ENCODE data around the gene GNB1.

GNB1 gene

DNA sequence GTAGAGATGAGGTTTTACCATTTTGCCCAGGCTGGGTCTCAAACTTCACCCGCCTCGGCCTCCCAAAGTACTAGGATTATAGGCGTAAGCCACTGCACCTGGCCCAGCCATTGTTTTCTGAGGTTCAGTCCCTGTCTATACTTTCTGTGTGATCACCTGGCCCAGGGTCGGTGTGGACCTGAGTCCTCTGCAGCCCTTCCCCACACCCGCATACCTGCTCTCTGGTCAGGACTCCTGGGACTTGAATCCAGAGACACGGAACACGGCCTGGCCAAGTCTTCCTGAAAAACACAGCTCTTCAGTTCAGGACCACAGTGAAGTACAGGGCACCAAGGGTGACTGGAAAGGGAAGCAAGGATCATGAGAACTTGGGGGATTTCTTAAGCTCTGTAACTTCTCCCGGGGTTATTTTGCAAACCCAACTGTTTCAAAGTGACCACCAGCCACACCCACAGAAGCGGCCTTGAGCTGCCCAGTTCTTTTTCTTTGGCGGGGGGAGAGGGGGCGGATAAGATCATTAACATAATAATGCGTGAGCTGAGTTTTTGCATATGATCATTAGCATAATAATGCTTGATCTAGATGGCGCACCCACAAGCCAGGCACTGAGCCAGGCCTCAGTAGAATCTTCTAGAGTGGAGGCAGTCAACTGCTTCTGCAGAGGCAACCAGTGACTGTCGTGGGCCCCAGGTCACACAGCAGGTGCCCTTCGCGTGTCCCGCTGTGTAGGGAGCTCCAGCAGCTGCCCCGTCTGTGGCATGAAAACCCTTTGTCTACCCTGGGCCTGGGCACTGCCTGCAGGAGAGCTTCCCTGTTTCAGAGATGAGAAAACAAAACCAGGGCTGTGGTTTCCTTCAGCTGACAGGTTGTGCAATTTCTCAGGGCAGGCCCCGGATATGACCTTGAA lies 110.9 kb downstream of the GNB1 start:
- DNase-seq = no peak

DNA sequence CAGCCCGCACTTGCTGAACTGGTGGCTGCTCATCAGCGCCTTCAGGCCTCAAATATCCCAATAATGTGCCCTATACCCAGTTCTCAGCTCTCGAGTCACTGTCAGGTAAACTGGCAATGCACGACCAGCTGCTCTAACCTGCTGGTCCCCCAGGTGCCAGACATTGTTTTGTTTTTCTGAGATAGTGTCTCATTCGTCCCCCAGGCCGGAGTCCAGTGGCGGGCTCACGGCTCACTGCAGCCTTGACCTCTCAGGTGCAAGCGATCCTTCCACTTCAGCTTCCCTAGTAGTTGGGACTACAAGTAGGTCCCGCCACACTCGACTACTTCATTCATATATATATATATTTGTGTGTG lies 111.6 kb downstream of the GNB1 start:
- no peak for DNase-seq

DNA sequence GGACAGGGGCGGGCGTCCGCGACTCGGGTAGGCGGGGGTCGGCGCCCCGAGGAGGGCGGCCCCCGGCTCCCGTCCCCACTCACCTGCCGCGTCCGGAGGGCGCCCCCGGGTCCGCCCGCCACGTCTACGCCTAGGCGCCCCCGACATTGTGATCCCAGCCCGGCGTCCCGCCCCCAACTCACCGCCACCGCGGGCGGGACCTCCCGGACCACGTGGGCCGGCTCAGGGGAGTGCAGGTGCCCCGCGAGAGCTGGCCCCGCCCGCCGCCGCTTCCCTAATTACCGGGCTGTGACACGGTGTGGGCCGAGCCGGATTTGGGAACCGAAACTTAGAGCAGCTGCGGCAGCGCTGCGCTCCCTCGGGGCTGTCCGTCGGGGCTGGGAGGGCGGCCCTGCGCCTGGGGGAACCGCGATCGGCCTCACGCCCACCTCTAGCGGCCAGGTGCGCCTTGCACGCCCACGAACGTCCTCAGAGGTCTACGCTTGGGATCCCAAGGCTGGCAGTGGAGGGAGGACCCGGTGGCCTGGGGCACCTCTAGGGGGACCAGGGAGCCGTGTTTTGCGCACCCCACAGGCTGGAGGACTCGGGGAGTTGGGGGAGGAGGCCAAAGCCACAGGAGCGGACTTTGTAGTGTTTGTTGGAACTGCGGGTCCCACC lies 112.1 kb downstream of the GNB1 start:
- DNase-seq = peak; percentile 58

DNA sequence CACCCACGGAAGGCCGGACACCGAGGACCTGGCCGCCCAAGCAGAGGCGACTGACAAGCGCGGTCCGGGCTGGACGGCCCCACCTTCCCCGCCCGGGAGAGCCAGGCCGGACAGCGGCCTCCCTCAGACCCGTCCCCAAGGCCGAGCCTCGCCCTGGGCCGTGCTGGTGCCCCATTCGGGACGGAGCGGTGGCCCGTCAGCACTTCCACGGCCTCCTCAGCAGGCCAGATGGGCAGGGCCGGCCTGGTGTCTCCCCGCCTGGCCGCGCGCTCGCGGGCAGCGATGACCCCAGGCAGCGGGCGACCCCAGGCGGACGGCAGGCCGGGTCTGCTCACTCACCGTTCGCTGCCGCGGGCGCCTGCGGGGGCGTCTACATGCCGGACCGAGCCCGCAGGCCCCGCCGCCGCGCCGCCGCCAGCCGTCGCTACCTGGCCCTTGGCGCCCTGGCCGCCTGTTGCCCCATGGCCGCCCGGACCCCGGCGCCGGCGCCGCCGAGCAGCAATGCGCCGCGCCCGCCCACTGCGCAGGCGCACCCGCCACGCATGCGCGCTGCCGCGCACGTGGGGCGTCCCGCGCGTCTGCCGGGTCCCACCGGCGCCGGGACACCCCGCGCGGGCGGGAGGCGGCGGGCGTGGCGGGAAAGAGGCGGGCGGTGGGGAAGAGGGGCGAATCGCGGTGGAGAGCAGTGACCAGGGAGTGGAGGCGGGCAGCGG lies 112.8 kb downstream of the GNB1 start, which contains the start of gene NADK:
TSS of gene NADK (minus strand) at position 521 of the 713 bp plus-strand sequence. CDS start 13,064 bp downstream, outside the sequence.
- DNase-seq = peak; percentile 42

DNA sequence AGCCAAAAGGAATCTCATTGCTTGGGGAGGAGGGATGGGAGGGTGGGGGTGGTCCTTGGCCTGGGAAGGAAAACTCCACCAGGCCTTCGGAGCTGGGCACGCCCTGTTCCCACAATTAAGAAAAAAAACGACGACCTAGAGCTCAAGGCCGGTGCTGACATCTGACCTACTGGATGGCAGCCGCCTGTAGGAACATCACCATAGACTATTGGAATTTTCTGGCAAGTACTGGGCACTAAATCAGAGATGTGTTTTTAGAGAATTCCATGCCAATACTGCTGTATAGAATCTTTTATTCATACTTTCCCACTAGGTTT lies 113.3 kb downstream of the GNB1 start:
- no peak for DNase-seq

DNA sequence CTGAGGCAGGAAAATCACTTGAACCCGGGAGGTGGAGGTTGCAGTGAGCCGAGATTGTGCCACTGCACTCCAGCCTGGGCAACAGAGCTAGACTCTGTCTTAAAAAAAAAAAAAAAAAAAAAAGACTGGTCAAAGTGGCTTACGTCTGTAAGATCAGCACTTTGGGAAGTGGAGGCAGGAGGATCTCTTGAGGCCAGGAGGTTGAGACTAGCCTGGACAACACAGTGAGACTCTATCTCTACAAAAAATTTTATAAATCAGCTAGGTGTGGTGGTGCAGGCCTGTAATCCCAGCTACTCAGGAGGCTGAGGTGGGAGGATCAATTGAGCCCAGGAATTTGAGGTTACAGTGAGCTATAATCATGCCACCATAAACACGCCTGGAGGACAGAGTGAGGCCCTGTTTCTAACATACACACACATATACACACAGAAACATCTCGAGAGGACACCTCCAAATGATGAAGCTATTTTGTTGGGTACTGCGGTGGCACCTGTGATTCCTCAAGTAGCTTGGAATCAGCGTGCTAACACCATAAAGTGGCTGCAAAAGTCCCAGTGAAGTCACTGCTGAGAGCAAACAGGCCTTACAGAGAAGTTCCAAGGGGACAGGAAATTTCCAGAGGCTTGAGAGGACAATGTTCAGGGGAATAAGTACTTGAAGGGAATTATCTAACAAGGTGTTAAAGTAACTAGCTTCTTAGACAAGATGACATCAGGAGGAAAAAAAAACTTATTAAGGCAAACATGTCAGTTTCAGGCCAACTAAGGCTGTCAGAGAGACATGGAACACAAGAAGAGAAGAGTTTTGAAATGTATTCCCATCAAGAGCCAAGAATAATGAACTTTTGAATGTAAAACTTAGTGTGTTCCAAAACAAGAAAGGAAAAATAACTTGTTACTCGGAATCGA lies 114.0 kb downstream of the GNB1 start:
- DNase-seq = no peak

DNA sequence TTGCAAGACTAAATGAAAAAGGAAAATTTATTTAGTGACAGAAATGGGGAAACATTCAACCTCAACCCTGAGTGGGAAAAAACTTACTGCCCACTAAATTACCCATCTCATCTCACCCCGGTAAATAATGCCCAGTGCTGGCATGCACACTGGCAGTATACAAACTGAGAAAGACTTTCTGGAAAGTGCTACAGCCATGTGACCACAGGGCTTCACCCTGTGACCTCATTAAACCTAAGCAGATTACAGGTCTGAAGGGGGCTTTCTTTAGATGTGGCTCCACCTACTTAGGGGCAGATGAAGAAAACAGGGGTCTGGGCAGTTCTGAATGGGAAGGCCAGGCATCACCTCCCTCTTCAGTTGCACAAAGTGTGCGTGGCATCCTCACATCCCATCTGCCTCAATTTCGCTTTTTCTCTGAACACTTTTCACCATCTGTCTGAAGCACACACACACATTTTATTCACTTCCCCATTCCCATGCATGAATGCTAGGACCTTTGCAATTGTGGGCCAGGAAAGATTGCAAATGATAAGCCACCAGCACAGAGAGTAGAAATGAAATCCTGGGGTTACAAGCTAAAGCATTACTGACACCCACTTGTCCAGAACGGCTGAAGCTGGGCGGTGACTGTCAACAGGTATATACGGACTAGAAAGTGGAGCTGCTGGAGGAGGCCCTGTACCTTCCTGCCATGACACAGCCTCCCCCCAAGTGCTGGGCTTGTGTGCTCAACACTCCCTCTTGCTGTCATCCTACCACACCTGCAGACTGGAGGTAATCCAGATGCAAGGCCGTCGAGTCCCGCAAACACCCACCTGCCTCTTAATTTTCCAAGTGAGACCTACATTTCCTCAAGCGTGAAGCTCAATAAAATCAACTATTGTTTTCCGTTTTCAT lies 115.3 kb downstream of the GNB1 start:
- DNase-seq = no peak

DNA sequence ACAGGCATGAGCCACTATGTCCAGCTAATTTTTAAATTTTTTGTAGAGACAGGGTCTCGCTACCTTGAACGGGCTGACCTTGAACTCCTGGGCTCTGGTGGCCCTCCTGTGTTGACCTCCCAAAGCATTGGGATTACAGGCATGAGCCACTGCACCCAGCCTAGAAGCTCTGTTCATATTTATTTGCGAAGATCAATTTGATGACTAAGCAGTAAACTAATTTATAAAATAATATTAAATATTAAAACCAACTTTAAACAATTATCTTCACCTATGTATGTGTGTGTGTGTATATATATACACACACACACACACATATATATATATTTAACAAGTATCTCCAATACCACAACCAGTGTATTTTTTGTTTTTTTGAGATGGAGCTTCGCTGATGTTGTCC lies 117.0 kb downstream of the GNB1 start:
- no peak for DNase-seq

DNA sequence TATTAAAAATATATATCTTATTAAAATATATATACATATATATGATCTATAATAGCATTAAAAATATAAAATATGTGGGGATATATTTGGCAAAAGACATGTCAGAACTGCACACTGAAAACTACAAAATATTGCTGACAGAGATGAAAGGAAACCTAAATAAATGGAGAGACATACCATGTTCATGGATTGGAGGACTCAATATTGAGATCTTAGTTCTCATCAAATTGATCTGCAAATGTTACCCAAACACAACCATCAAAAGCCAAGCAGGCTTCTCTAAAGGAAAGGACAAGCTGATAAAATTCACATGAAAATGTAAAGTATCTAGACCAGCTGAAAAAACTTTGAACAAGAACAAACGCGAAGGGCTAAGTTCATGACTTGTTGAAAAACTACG lies 119.8 kb downstream of the GNB1 start:
- DNase-seq = no peak

DNA sequence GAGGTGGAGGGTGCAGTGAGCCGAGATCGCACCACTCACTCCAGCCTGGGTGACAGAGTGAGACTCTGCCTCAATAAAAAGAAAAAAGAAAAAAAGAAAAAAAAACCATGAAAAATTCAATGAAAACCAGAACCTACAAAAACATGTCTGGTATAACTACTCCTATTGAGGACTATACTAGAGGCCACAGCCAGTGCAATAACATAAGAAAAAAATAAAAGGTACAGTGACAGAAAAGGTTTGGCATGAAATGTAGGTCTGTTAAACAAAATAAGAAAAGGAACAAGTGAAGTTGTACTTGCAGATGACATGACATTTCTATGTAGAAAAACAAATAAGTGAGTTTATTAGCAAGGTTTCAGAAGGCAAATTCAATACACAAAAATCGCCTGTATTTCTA lies 120.8 kb downstream of the GNB1 start:
- DNase-seq = no peak

DNA sequence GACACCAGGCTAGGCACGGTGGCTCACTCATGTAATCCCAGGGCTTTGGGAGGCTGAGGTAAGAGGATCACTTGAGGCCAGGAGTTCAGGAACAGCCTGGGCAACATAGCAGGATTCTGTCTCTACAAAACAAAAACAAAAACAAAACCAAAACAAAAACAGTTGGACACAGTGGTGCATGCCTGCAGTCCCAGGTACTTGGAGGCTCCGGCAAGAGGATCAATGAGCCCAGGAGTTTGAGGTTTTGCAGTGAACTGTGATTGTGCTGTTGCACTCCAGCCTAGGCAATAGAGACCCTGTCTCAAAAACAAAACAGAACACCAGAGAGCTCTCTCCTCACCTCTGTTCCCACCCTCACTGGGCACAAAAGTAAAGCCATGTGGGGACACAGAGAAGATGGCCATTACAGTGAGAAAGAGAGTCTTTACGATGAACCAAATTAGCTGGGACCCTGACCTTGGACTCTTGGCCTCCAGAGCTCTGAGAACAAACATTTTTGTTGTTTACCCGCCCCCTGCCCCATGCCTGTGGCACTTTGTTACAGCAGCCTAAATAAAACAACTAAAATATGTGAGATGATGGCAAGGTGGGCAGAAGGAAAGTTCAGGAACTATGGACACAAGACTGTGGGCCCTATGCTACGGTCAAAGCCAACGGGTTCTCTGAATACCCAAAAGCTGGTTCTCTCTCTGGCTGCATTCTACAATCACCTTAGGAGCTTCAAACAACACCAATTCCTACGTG lies 122.5 kb downstream of the GNB1 start:
- no peak for DNase-seq

DNA sequence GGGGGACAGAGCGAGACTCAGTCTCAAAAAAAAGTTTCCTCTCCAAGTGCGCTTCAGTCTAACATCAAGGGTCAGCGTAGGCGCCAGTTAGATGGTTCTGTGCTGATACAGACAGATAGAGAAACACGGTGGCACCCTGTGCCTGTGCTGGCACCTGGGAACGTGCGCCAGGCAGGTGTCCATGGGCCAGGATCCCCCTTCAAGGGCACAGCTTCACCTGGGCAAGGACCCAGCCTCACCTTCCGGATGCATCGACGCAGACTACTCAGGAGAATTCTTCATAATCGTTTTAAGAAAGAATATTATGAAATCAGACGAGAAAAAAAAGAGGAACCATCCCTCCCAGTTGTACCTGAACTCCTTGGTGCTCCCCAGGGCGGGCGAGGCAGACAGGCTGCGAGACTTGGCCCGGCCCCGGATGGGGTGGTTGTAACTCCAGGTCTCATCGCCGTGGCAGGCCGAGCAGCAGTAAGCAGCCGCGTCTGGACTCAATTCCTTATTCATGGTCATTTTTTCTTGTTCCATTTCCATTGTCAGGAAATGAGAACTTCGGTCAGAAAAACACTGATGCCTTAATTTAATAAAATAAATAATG lies 125.9 kb downstream of the GNB1 start:
- DNase-seq = no peak

DNA sequence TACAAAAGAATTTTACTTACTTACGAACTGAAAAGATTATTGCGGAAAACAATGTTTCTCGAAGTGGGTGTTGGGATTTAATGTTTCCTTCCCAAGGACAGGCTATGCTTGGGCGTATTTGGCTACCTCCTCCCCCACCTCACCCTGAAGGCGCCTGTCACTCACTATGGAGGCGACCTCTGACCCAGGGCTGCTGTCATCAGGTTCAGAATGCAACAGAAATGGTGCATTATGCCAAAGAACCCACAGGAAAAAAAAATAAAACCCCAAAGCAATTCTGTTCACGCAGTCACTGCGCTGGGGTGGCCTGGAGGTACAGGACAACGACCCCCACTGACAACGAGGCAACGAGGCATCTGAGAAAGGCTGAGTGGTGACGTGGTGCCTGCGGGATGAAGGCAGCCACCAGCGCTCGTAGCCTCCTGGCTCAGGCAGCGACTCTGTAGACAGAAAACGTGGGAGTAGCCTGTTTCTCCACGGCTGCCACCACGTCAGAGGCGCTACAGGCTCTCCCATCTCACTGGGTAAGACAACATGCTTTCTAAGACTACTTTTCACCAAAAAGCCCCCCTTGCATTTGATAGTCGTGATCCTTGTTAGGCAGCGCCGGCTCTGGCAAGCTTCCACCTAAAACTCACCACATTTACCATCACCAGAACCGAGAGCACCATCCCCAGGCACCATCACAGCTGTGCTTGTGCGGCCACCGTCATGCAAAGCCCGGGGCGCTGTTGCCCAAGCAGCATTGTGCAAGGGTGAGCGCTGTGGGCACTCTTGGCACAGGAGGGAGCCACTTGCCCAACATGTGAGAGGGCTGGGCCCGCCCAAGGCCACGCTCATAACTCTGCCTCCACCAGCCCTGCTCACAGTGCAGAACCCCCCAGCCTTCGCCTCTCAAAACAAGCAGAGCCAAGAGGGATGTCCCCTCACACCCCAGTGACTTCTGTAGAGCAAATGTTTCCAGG lies 126.9 kb downstream of the GNB1 start:
- DNase-seq = no peak

DNA sequence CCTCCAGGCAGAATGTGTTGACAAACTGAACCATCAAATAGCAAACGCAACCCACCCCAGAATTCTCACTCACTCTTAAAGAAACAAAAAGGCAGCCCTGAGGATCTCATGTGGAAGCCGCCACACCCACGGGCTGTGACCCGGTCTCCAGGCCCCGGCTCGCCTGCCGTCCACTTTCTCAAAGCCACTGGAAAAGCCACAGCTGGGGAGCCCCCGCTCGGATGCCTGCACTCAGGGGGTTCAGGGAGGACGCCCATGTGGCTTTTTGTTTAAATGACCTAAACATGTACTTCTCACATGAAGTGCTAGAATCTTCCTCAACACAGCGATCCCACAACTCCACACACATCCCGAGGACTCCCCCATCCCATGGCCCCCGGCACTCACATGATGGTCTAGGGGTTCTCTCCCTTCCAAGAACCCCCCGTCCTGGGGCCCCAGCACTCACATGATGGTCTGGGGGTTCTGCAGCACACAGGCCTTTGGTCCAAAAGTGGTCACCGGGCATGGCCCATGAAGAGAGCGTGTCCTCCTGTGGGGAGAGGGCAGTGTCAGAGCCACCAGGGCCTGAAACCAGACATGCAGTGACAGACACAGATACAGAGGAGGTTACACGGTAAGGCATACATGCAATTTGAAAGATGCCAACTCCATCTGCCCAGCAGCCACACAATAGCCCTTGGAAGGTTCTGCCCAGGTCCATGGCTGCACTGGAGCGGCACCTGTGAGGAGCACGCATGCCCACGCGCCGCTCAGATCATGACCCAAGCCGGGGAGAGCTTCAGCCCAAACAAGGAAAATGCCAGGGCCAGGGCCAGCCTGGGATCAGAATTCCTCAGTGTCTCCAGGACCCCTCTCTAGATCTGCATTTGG lies 129.1 kb downstream of the GNB1 start:
- DNase-seq = no peak

DNA sequence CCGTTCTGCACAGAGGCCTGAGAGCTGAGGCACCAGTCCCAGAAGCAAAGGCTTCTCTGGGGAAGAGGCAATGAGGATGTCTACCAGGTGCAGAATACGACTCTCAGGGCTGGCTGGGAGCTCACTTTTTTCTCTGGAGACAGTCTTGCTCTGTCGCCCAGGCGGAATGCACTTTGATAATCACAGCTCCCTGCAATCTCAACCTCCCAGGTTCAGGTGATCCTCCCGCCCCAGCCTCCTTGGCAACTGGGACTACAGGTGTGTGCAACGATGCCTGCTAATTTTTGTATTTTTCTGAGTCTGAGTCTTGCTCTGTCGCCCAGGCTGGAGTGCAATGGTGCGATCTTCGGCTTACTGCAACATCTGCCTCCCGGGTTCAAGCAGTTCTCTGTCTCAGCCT lies 130.2 kb downstream of the GNB1 start:
- DNase-seq = no peak

DNA sequence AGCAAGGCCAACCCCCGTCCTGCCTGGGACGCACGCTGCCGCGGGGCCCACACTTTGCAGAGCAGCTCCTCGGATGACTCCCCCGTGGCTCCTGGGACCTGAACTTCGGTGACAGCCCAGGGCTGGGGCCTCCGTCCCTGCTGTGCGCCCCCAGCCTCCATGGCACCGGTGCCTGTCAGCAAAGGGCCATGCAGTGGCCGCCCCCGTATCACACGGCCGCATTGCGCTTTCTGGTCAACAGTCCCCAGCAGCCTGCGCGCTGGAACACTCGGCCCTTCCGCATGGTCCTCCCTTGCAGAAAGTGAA lies 130.6 kb downstream of the GNB1 start:
- no peak for DNase-seq

DNA sequence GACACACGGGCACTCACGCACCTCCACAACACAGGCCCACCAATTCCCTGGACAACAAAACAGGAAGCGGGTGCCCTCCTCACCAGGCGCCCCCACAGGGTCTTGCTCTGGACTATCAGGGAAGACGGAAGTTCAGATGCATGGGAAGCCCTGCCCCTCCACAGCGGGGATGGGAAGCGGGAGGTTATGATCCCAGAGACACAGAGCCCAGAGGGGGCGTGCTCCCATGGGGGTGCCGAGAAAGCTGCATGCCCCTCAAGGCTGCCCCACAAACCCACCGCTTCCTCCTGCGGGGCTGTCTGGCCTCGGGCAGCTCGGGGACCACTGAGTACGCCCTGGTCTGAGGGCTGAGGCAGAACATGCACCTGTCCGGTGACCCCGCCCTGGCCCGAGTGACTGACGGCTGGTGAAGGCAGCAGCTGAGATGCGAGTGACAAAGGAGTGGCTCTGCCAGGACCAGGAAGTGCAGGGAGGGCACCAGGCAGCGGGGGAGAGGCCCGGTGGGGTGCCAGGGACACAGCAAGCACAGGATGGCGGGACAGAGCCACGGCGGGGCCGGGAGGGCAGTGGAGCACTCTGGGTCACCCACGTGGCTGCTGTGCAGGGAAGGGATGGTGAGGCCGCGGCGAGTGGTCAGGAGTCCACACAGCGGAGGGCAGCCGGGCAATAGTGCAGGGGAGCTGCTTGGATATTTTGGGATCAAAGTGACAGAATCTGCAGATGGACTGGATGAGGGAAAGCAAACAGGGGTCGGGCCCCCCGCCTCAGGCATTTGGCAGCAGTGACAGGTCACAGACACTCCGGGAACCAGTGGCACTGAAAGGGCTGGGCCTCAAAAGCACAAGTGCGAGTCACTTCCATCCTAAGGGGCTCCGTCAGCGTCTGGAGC lies 131.2 kb downstream of the GNB1 start:
- DNase-seq = no peak

All from NCI-H1105 treated with DMSO at 0.1 percent for 48 hours (cell line).